Liver (tissue), 9 donors: ENCODE measurements around the gene DHH. TPM values are rescaled to one million over a fixed set of nuclear protein-coding genes. Genes with fewer than 3 reads are reported as not detected.
A peak's percentile ranks its signal among the peaks of the same experiment; 100 is the strongest.

ENCODE experiments used
- DNase-seq: peaks from one replicate; pipeline ENCODE4 v3.0.0-alpha.2; 2017; ENCODE audit warnings: low spot score
- H3K27ac ChIP-seq, 2 donors: one replicate each; pipeline ENCODE4 v1.7.0; 2013; ENCODE audit warnings: inconsistent platforms in 2 of 2, low read length in 2 of 2, control low read depth in 1 of 2, low read depth in 1 of 2, mild to moderate bottlenecking in 1 of 2
- H3K27me3 ChIP-seq, 4 donors: one replicate each; pipeline versions ENCODE4 v1.6.1 to v1.7.0; 2013; ENCODE audit warnings: low read length in 3 of 4, inconsistent platforms in 1 of 4, mild to moderate bottlenecking in 1 of 4, moderate library complexity in 1 of 4; ENCODE audit not compliant: control insufficient read depth in 4 of 4, insufficient read depth in 4 of 4
- H3K36me3 ChIP-seq, 4 donors: one replicate each; pipeline versions ENCODE4 v1.6.1 to v1.7.0; 2013; ENCODE audit warnings: low read length in 3 of 4, mild to moderate bottlenecking in 3 of 4, low read depth in 1 of 4, moderate library complexity in 1 of 4; ENCODE audit not compliant: control insufficient read depth in 4 of 4, insufficient read depth in 3 of 4
- H3K4me1 ChIP-seq, 4 donors: one replicate each; pipeline versions ENCODE4 v1.6.1 to v1.7.0; 2013; ENCODE audit warnings: low read length in 3 of 4, mild to moderate bottlenecking in 3 of 4, moderate library complexity in 1 of 4; ENCODE audit not compliant: control insufficient read depth in 4 of 4, insufficient read depth in 4 of 4
- H3K4me3 ChIP-seq, 3 donors: one replicate each; pipeline versions ENCODE4 v1.6.1 to v1.7.0; 2013; ENCODE audit warnings: low read length in 3 of 3, control low read depth in 1 of 3, low read depth in 1 of 3, mild to moderate bottlenecking in 1 of 3
- H3K9ac ChIP-seq, 2 donors: one replicate each; pipeline ENCODE4 v1.7.0; 2013; ENCODE audit warnings: low read length in 2 of 2, mild to moderate bottlenecking in 2 of 2, moderate library complexity in 2 of 2, control low read depth in 1 of 2, low read depth in 1 of 2
- H3K9me3 ChIP-seq, 4 donors: one replicate each; pipeline versions ENCODE4 v1.6.1 to v1.7.0; 2013; ENCODE audit warnings: low read length in 3 of 4; ENCODE audit not compliant: control insufficient read depth in 4 of 4
- FOXA1 ChIP-seq: IDR thresholded peaks from 2 replicates; pipeline ENCODE4 v1.6.1; 2016; ENCODE audit warnings: antibody characterized with exemption
- FOXA2 ChIP-seq: IDR thresholded peaks from 2 replicates; pipeline ENCODE4 v1.6.1; 2016; ENCODE audit warnings: antibody characterized with exemption
- GABPA ChIP-seq, 2 donors: IDR thresholded peaks in 1 of 2; conservative IDR thresholded peaks in 1 of 2; 2 replicates each; pipeline ENCODE4 v1.6.1; 2016; ENCODE audit warnings: antibody characterized with exemption in 2 of 2, mild to moderate bottlenecking in 1 of 2, moderate library complexity in 1 of 2
- HNF4A ChIP-seq, 2 donors: conservative IDR thresholded peaks; 2 replicates each; pipeline ENCODE4 v1.6.1; 2016; ENCODE audit warnings: antibody characterized with exemption in 2 of 2, mild to moderate bottlenecking in 2 of 2
- HNF4G ChIP-seq: IDR thresholded peaks from 2 replicates; pipeline ENCODE4 v1.6.1; 2016; ENCODE audit warnings: antibody characterized with exemption
- JUND ChIP-seq, 2 donors: IDR thresholded peaks; 2 replicates each; pipeline ENCODE4 v1.6.1; 2016; ENCODE audit warnings: antibody characterized with exemption in 2 of 2
- NR2F2 ChIP-seq: IDR thresholded peaks from 2 replicates; pipeline ENCODE4 v1.6.1; 2016; ENCODE audit warnings: antibody characterized with exemption
- RXRA ChIP-seq, 2 donors: IDR thresholded peaks; 2 replicates each; pipeline ENCODE4 v1.6.1; 2017 to 2018; ENCODE audit warnings: antibody characterized with exemption in 2 of 2, mild to moderate bottlenecking in 1 of 2
- TAF1 ChIP-seq: conservative IDR thresholded peaks from 2 replicates; pipeline ENCODE4 v1.6.1; 2016; ENCODE audit warnings: antibody characterized with exemption, mild to moderate bottlenecking
- YY1 ChIP-seq: IDR thresholded peaks from 2 replicates; pipeline ENCODE4 v1.6.1; 2016; ENCODE audit warnings: antibody characterized with exemption, mild to moderate bottlenecking
- WGBS: extraction: QIAGEN DNeasy Blood & Tissue Kit; methylation state at CpG from one replicate; pipeline ENCODE4 v1.1.7; 2013; 5-methylcytosine and 5-hydroxymethylcytosine counted together
- polyA plus RNA-seq, 2 donors: library from polyadenylated mRNA; stranded (reverse) in 1 of 2; unstranded in 1 of 2; fragments of 200-250 nt in 1 of 2; fragments of >200 nt in 1 of 2; fragmentation: Nextera tagmentation in 1 of 2; extraction: Ambion mirVana in 1 of 2; gene quantifications; one replicate each; pipeline versions ENCODE4 v1.2.1 to v1.2.3, GENCODE V29; 2013 to 2015
- total RNA-seq, 2 donors: library from RNA; depleted of rRNA; stranded (reverse); fragments of >200 nt; gene quantifications; one replicate each; pipeline ENCODE4 v1.2.3, GENCODE V29; 2014
- TF ChIP-seq, protein P1 (sequence below): fragments of 150-350 bp; IDR thresholded peaks from 2 replicates; pipeline ENCODE4 v1.5.1; 2017; ENCODE audit warnings: improper control_type of control experiment, low read depth, low read length; ENCODE audit not compliant: missing input control
- TF ChIP-seq, protein P2 (sequence below): IDR thresholded peaks from 2 replicates; pipeline ENCODE4 v1.6.1; 2016; ENCODE audit warnings: antibody characterized with exemption
- TF ChIP-seq, protein P3 (sequence below): IDR thresholded peaks from 2 replicates; pipeline ENCODE4 v1.6.1; 2016; ENCODE audit warnings: antibody characterized with exemption
- donor health status: healthy.
- donor health status: healthy.
- donor health status: healthy.
- donor health status: healthy.
- donor health status: healthy.

The DHH gene
- total and polyA plus RNA-seq, 4 donors: 0.08 to 0.09 (median 0.09) TPM; not detected in 1

DNA sequence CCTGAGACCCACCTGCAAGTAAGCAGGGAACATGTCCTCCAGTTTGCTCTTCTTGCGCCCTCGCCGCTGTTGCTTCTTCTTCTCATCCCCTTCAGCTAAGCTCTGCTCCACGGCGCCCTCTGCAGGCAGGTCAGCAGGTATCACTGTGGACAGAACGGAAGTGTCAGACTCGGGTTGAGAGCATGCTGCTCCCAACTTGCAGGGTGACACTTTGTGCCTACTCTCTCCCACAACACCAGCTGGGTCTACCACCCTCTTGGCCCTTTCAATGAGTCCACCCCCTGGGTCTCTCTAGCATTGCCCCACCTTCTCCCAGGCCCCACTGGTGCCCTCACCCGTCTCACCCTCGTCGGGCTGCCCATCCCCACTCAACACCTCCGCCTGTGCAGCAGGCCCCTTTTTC is 50.7 kb downstream of the DHH start:
- TF ChIP-seq NR2F2: no peak
- TF ChIP-seq JUND (IDR thresholded peaks at IDR 0.05): no peak
- TF ChIP-seq, protein P1, sequence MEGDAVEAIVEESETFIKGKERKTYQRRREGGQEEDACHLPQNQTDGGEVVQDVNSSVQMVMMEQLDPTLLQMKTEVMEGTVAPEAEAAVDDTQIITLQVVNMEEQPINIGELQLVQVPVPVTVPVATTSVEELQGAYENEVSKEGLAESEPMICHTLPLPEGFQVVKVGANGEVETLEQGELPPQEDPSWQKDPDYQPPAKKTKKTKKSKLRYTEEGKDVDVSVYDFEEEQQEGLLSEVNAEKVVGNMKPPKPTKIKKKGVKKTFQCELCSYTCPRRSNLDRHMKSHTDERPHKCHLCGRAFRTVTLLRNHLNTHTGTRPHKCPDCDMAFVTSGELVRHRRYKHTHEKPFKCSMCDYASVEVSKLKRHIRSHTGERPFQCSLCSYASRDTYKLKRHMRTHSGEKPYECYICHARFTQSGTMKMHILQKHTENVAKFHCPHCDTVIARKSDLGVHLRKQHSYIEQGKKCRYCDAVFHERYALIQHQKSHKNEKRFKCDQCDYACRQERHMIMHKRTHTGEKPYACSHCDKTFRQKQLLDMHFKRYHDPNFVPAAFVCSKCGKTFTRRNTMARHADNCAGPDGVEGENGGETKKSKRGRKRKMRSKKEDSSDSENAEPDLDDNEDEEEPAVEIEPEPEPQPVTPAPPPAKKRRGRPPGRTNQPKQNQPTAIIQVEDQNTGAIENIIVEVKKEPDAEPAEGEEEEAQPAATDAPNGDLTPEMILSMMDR: peak; percentile 42
- no peak overlapping the region for H3K27ac ChIP-seq
- no peak overlapping the region for H3K4me3 ChIP-seq
- no peak overlapping the region for H3K9ac ChIP-seq
- no peaks in the 10 kb centered on the region for H3K4me1 ChIP-seq
- DNase-seq: peak; percentile 79
- 63% methylated on average over 11 of the region's 11 CpGs for WGBS
- peaks cover 36 to 97% (median 68%) of the 10 kb centered on the region in 4 donors for H3K36me3 ChIP-seq
- no peaks in the 10 kb centered on the region for H3K27me3 ChIP-seq
- H3K9me3 ChIP-seq: no peaks in the 10 kb centered on the region

DNA sequence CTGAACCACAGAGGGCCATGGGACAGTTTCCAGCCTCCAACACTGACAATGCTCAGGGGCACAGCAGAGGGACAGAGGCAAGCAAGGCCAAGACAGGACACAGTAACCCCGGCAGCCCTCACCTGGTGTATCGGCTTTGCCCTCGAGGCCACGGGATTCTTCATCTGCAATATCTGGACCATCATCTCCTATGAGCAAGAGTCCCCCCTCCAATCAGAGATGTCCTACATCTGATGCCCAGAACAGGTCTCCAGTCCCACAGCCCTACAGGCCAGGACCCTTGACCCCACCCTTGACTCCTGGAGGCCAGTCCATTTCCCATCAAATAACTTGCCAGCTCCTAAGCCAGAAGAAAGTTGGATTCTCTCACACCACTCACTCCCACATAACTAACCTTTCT is 51.4 kb downstream of the DHH start:
- no peaks in the 10 kb centered on the region for H3K27me3 ChIP-seq
- H3K36me3 ChIP-seq: peaks cover 33 to 97% (median 68%) of the 10 kb centered on the region in 4 donors
- no peak for DNase-seq
- no peaks in the 10 kb centered on the region for H3K4me1 ChIP-seq
- 97% methylated on average over 4 of the region's 4 CpGs for WGBS
- H3K4me3 ChIP-seq: no peak overlapping the region
- no peak for TF ChIP-seq GABPA (IDR thresholded peaks at IDR 0.05 in 1 of 2, conservative IDR thresholded peaks at IDR 0.05 in 1 of 2)
- TF ChIP-seq FOXA1: no peak
- TF ChIP-seq, protein P2, sequence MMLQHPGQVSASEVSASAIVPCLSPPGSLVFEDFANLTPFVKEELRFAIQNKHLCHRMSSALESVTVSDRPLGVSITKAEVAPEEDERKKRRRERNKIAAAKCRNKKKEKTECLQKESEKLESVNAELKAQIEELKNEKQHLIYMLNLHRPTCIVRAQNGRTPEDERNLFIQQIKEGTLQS: no peak
- no peak for TF ChIP-seq YY1
- TF ChIP-seq HNF4G: no peak
- TF ChIP-seq FOXA2: no peak
- no peak for TF ChIP-seq HNF4A (conservative IDR thresholded peaks at IDR 0.05)
- TF ChIP-seq, protein P3, sequence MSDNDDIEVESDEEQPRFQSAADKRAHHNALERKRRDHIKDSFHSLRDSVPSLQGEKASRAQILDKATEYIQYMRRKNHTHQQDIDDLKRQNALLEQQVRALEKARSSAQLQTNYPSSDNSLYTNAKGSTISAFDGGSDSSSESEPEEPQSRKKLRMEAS: no peak
- no peak for TF ChIP-seq TAF1
- no peak for TF ChIP-seq RXRA (IDR thresholded peaks at IDR 0.05)
- TF ChIP-seq NR2F2: no peak
- no peak overlapping the region for H3K27ac ChIP-seq
- no peaks in the 10 kb centered on the region for H3K9me3 ChIP-seq
- no peak overlapping the region for H3K9ac ChIP-seq

DNA sequence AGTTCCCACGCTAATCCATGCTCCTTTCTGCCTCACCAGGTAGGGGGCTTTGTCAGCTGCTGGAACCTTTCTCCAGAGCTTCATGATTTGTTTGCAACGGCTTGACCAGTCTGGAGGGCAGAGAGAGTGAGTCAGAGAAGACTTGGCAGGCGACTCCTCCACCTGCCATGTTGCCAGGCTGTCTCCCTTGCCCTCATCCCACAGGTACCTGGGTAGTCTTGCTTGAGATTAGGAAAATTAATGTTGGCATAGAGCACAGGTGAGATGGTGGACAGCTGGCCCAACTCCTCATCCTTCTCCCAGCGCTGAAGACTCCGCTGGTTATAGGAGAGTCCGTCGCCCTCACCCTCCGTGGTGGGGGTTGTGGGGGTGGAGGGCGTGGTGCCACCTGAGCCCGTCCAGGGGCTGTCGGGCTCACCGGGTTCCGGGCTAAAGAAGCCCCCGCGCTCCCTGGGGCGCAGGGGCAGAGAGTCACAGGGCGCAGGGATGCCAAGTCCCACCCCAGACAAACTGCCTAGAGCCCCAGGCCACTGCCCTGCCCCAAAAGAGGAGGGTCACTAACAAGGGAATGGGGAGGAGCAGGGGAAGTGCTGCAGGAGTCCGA is 52.6 kb downstream of the DHH start:
- H3K4me1 ChIP-seq: no peaks in the 10 kb centered on the region
- no peaks in the 10 kb centered on the region for H3K27me3 ChIP-seq
- H3K27ac ChIP-seq: no peak overlapping the region
- no peak for DNase-seq
- H3K9ac ChIP-seq: no peak overlapping the region
- H3K36me3 ChIP-seq: peaks cover 33 to 98% (median 73%) of the 10 kb centered on the region in 4 donors
- WGBS: 95% methylated on average over 18 of the region's 18 CpGs
- no peaks in the 10 kb centered on the region for H3K9me3 ChIP-seq
- TF ChIP-seq, protein P3: no peak
- H3K4me3 ChIP-seq: no peak overlapping the region
